ENCODE results near the gene KRT10.

GRCh38 chr17:40862985-40863733, 40.7 kb upstream of the KRT10 start:
- TF ChIP-seq HOXA7 (CRISPR knock-in tag; IDR thresholded peaks at IDR 0.05; ENCODE audit: borderline replicate concordance) (no peak), ZNF48 (tag by site-specific recombination; IDR thresholded peaks at IDR 0.05) (no peak)

Data from HEK293 (cell line).